ENCODE data around the gene CLCN4. TPM values are rescaled to one million over a fixed set of nuclear protein-coding genes. Genes with fewer than 3 reads are reported as not detected.

Gene CLCN4
- polyA plus RNA-seq, 1 of the 3 experiments (the other 2 are of a cell fraction): 1.1 TPM

DNA sequence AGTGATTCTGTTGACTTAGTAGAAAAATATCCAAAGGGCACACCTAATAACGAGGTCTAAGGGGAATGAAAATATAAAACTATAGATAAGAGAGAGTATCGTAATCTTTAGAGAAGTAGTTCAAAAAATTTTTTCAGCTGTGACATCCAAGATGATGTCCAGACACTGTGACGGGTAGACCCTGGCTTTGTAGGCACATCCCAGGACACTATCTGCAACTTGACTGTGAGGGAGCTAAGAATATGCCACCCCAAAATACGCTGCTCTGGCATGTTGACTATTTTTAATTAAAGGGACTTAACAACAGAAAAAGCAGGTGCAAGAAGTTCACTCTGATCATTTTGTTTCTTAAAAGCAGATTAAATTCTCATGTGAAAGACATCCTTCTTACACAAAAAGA is 89.5 kb downstream of the CLCN4 start (continued):
- TF ChIP-seq, protein P1, sequence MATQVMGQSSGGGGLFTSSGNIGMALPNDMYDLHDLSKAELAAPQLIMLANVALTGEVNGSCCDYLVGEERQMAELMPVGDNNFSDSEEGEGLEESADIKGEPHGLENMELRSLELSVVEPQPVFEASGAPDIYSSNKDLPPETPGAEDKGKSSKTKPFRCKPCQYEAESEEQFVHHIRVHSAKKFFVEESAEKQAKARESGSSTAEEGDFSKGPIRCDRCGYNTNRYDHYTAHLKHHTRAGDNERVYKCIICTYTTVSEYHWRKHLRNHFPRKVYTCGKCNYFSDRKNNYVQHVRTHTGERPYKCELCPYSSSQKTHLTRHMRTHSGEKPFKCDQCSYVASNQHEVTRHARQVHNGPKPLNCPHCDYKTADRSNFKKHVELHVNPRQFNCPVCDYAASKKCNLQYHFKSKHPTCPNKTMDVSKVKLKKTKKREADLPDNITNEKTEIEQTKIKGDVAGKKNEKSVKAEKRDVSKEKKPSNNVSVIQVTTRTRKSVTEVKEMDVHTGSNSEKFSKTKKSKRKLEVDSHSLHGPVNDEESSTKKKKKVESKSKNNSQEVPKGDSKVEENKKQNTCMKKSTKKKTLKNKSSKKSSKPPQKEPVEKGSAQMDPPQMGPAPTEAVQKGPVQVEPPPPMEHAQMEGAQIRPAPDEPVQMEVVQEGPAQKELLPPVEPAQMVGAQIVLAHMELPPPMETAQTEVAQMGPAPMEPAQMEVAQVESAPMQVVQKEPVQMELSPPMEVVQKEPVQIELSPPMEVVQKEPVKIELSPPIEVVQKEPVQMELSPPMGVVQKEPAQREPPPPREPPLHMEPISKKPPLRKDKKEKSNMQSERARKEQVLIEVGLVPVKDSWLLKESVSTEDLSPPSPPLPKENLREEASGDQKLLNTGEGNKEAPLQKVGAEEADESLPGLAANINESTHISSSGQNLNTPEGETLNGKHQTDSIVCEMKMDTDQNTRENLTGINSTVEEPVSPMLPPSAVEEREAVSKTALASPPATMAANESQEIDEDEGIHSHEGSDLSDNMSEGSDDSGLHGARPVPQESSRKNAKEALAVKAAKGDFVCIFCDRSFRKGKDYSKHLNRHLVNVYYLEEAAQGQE (IDR thresholded peaks at IDR 0.05; ENCODE audit: low read depth, low read length): no peak
- TF ChIP-seq NFIC (IDR thresholded peaks at IDR 0.05; ENCODE audit: borderline replicate concordance): no peak
- TF ChIP-seq TCF12 (IDR thresholded peaks at IDR 0.05): no peak
- TF ChIP-seq, protein P2, sequence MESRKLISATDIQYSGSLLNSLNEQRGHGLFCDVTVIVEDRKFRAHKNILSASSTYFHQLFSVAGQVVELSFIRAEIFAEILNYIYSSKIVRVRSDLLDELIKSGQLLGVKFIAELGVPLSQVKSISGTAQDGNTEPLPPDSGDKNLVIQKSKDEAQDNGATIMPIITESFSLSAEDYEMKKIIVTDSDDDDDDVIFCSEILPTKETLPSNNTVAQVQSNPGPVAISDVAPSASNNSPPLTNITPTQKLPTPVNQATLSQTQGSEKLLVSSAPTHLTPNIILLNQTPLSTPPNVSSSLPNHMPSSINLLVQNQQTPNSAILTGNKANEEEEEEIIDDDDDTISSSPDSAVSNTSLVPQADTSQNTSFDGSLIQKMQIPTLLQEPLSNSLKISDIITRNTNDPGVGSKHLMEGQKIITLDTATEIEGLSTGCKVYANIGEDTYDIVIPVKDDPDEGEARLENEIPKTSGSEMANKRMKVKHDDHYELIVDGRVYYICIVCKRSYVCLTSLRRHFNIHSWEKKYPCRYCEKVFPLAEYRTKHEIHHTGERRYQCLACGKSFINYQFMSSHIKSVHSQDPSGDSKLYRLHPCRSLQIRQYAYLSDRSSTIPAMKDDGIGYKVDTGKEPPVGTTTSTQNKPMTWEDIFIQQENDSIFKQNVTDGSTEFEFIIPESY (IDR thresholded peaks at IDR 0.05; ENCODE audit: borderline replicate concordance, low read depth): no peak
- TF ChIP-seq POLR2AphosphoS5 (IDR thresholded peaks at IDR 0.05; ENCODE audit: low read depth, low read length): no peak
- TF ChIP-seq TAF1 (IDR thresholded peaks at IDR 0.05; ENCODE audit: borderline replicate concordance, low read depth, low read length): no peak
- no peak for TF ChIP-seq RXRA (IDR thresholded peaks at IDR 0.05; ENCODE audit: borderline replicate concordance, low read depth)

DNA sequence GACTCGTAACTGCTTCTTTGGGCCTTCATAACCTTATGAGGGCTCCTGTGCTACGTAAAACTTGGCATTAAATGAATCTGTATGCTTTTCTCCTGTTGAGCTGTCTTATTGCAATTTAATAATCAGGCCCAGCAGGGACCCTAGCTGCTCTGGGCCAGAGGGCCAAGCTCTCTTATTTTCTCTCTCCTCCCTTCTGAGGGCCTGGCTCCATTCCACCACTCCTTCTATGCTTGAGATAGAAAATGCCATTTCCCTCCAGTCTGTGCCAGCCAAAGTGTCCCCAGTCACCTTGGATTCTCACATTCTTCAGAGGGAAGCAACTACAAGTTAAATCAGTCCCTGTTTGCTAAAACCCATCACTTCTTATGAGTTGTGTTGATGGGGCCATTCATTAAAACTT is 90.1 kb downstream of the CLCN4 start:
- Histone ChIP-seq H3K4me3 (ENCODE audit: low read depth in 2 of 2, low read length in 1 of 2) (no peak overlapping the region), H3K27ac (ENCODE audit: low read depth in 2 of 2, low read length in 1 of 2) (no peak overlapping the region), H3K9ac (no peak overlapping the region), H3K4me1 (ENCODE audit: control insufficient read depth in 1 of 2, insufficient read depth in 2 of 2, low read depth in 1 of 2, low read length in 1 of 2) (no peaks in the 10 kb centered on the region), H3K4me2 (no peak overlapping the region), H3K27me3 (ENCODE audit: insufficient read depth) (no peaks in the 10 kb centered on the region), H3K79me2 (ENCODE audit: insufficient read depth) (no peaks in the 10 kb centered on the region), H3K9me2 (no peaks in the 10 kb centered on the region), H4K20me1 (ENCODE audit: insufficient read depth) (no peaks in the 10 kb centered on the region), H3K9me3 (no peaks in the 10 kb centered on the region), H2AFZ (ENCODE audit: low read depth) (no peak overlapping the region), H3F3A (replicated peaks; ENCODE audit: insufficient read depth) (no peaks in the 10 kb centered on the region), H3K36me3 (replicated peaks in 1 of 2; ENCODE audit: control insufficient read depth in 1 of 2, insufficient read depth in 2 of 2, low read length in 1 of 2) (no peaks in the 10 kb centered on the region)
- 54% methylated on average over 2 of the region's 2 CpGs for WGBS (ENCODE audit: low lambda C conversion rate)
- DNase-seq: no peak
- POLR2A ChIA-PET: no interaction called here
- CTCF ChIA-PET: interaction anchor here (3.0 kb wide), 1 partner anchor 57 kb away, joined by 11 read pairs; no protein-coding TSS in a partner anchor
- no peak for TF ChIP-seq MEF2A (IDR thresholded peaks at IDR 0.05; ENCODE audit: borderline replicate concordance, low read depth)
- no peak for TF ChIP-seq PBX3 (IDR thresholded peaks at IDR 0.05)
- TF ChIP-seq SMC3 (IDR thresholded peaks at IDR 0.05; ENCODE audit: low read depth, low read length): no peak

Measured in SK-N-SH (cell line).